Peyer's patch (tissue), 4 donors: ENCODE results near the gene CTR9.
"Not testable (repeated sequence)": the region's sequence is repeated elsewhere in the genome, so short reads cannot be mapped to it uniquely, and the experiment has no call there.

Experiments used
- CTCF ChIP-seq, 6 experiments: fragments of 450-650 bp in 4 of 6; fragments of 200-600 bp in 2 of 6; sonication (generic) in 1 of 6; IDR thresholded peaks; one replicate each; pipeline ENCODE4 v1.5.1; 2017 to 2019; ENCODE audit warnings: antibody characterized with exemption in 6 of 6, mild to moderate bottlenecking in 3 of 6, moderate library complexity in 1 of 6
- POLR2A ChIP-seq, 2 donors: fragments of 450-650 bp; IDR thresholded peaks; one replicate each; pipeline ENCODE4 v1.5.1; 2017; ENCODE audit warnings: antibody characterized with exemption in 2 of 2, mild to moderate bottlenecking in 2 of 2, moderate library complexity in 2 of 2

DNA sequence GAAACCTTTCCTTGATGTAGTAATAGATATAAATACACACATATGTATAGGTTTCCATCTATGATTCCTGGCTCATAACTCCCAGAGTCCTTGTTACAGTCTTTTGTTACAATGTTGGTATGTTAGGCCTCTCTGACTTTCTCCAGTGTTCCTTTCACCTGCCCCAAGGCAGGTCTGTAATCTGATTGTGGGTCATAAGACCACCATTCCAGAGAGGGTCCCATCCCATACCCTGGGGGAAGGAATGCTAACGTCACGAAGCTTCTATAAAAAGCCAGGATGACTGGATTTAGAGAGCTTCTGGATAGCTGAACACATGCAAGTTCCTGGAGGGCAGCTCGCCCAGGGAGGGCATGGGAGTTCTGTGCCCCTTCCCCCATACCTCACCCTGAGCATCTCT is 71.4 kb downstream of the CTR9 start:
- TF ChIP-seq CTCF, POLR2A (IDR thresholded peaks at IDR 0.05): not testable (repeated sequence)
